Measurements from ENCODE around the gene LMO4. TPM values are rescaled to one million over a fixed set of nuclear protein-coding genes. Genes with fewer than 3 reads are reported as not detected.

LMO4 gene
- total RNA-seq, 2 donors from 2014 or later = 38.3 to 49.3 TPM

GRCh38 chr1:87393445-87394085, 64.9 kb downstream of the LMO4 start:
- Mint-ChIP-seq H3K4me1 (peaks cover 1% of the 10 kb centered on the region), H3K36me3 (ENCODE audit: low read depth) (no peaks in the 10 kb centered on the region), H3K4me3 (no peak overlapping the region), H3K27me3 (ENCODE audit: insufficient read depth) (no peaks in the 10 kb centered on the region), H3K27ac (no peak overlapping the region), H3K9me3 (no peaks in the 10 kb centered on the region)
- Histone ChIP-seq H3K27ac (ENCODE audit: low read depth, low read length) (no peak overlapping the region), H3K36me3 (ENCODE audit: control insufficient read depth, insufficient read depth, low read length) (no peaks in the 10 kb centered on the region), H3K4me3 (ENCODE audit: low read length) (no peak overlapping the region), H3K9me3 (ENCODE audit: control insufficient read depth, low read length) (peaks cover 5% of the 10 kb centered on the region), H3K27me3 (ENCODE audit: control insufficient read depth, insufficient read depth, low read length, poor library complexity, severe bottlenecking) (no peaks in the 10 kb centered on the region), H3K9ac (ENCODE audit: extremely low read depth, low read length, poor library complexity, severe bottlenecking) (no peak overlapping the region), H3K4me1 (ENCODE audit: control insufficient read depth, insufficient read depth, low read length) (no peaks in the 10 kb centered on the region)
- DNase-seq = no peak
- no peak for TF ChIP-seq CTCF (conservative IDR thresholded peaks at IDR 0.05)
- 80 to 89% methylated on average over 3 of the region's 3 CpGs for WGBS, 2 experiments (ENCODE audit: insufficient coverage in 1 of 2, insufficient read length in 1 of 2)

GRCh38 chr1:87394513-87394912, 65.8 kb downstream of the LMO4 start:
- Histone ChIP-seq H3K4me3 (ENCODE audit: low read length) (no peak overlapping the region), H3K36me3 (ENCODE audit: control insufficient read depth, insufficient read depth, low read length) (no peaks in the 10 kb centered on the region), H3K9ac (ENCODE audit: extremely low read depth, low read length, poor library complexity, severe bottlenecking) (no peak overlapping the region), H3K27me3 (ENCODE audit: control insufficient read depth, insufficient read depth, low read length, poor library complexity, severe bottlenecking) (no peaks in the 10 kb centered on the region), H3K4me1 (ENCODE audit: control insufficient read depth, insufficient read depth, low read length) (no peaks in the 10 kb centered on the region), H3K9me3 (ENCODE audit: control insufficient read depth, low read length) (peaks cover 3% of the 10 kb centered on the region), H3K27ac (ENCODE audit: low read depth, low read length) (no peak overlapping the region)
- no peak for DNase-seq
- H3K4me1 Mint-ChIP-seq = peaks cover 1% of the 10 kb centered on the region
- H3K27me3 Mint-ChIP-seq (ENCODE audit: insufficient read depth) = no peaks in the 10 kb centered on the region
- WGBS, 2 experiments (ENCODE audit: insufficient coverage in 1 of 2, insufficient read length in 1 of 2) = 85 to 91% methylated on average over 5 to 9 of the region's 9 CpGs
- no peaks in the 10 kb centered on the region for H3K36me3 Mint-ChIP-seq (ENCODE audit: low read depth)
- H3K27ac Mint-ChIP-seq = no peak overlapping the region
- H3K4me3 Mint-ChIP-seq = no peak overlapping the region
- H3K9me3 Mint-ChIP-seq = no peaks in the 10 kb centered on the region
- TF ChIP-seq CTCF (conservative IDR thresholded peaks at IDR 0.05) = no peak

- Histone ChIP-seq H3K9me3 (ENCODE audit: control insufficient read depth, low read length) (no peaks in the 10 kb centered on the region), H3K9ac (ENCODE audit: extremely low read depth, low read length, poor library complexity, severe bottlenecking) (no peak overlapping the region), H3K4me3 (ENCODE audit: low read length) (no peak overlapping the region), H3K27ac (ENCODE audit: low read depth, low read length) (no peak overlapping the region), H3K4me1 (ENCODE audit: control insufficient read depth, insufficient read depth, low read length) (no peaks in the 10 kb centered on the region), H3K36me3 (ENCODE audit: control insufficient read depth, insufficient read depth, low read length) (no peaks in the 10 kb centered on the region), H3K27me3 (ENCODE audit: control insufficient read depth, insufficient read depth, low read length, poor library complexity, severe bottlenecking) (no peaks in the 10 kb centered on the region)
- Mint-ChIP-seq H3K27me3 (ENCODE audit: insufficient read depth) (no peaks in the 10 kb centered on the region), H3K9me3 (no peaks in the 10 kb centered on the region), H3K36me3 (ENCODE audit: low read depth) (no peaks in the 10 kb centered on the region), H3K4me3 (no peak overlapping the region), H3K27ac (no peak overlapping the region), H3K4me1 (peaks cover 1% of the 10 kb centered on the region)
- TF ChIP-seq CTCF (conservative IDR thresholded peaks at IDR 0.05) = no peak
- 91% methylated on average over 2 of the region's 2 CpGs; no CpG with 5 or more reads in 1 of the 2 experiments for WGBS, 2 experiments (ENCODE audit: insufficient coverage in 1 of 2, insufficient read length in 1 of 2)
- DNase-seq = no peak
These were observed 66.3 kb downstream of the LMO4 start for GRCh38 chr1:87394982-87395381.

Measured in endodermal cell (in vitro differentiated cells).